Astrocyte of the cerebellum (primary cell): ENCODE measurements around the gene FNIP2.

Experiments used
- DNase-seq: peaks from one replicate; pipeline ENCODE4 v3.0.0-alpha.2; 2011; ENCODE audit warnings: low read depth
- H3K4me3 ChIP-seq: 2 replicates; pipeline ENCODE4 v1.5.1; 2011; ENCODE audit warnings: mild to moderate bottlenecking, low read depth, low read length, moderate library complexity
- in situ Hi-C: cut with HindIII; loops from 2 replicates; pipeline ENCODE4 v1.10.0; 2017; ENCODE audit warnings: low sequenced_read_pairs
- TF ChIP-seq, protein P1 (sequence below): IDR thresholded peaks from 2 replicates; pipeline ENCODE4 v1.5.1; 2012; ENCODE audit warnings: low read length, low read depth, moderate library complexity, mild to moderate bottlenecking; ENCODE audit errors: missing control alignments

The FNIP2 gene

DNA sequence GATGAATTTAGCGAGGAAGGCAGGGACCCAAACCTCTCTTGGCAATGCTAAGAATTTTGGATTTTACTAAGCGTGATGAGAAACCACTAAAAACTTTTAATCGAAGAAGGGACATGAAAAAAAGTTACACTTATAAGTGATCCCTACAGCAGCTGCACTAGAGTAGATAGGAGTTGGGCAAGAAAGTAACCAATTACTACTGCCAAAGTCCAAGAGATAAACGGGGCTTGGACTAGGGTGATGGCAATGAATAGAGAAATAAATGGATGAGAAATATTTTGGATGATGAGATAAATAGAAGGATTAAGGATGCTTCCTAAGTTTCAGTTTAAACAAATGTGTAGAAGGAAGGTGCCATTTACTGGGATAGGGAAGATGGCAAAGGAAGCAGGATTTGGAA, 6.3 kb upstream of the FNIP2 start:
- no peak for DNase-seq
- in situ Hi-C loops = no loop called here
- no peak overlapping the region for H3K4me3 ChIP-seq
- TF ChIP-seq, protein P1, sequence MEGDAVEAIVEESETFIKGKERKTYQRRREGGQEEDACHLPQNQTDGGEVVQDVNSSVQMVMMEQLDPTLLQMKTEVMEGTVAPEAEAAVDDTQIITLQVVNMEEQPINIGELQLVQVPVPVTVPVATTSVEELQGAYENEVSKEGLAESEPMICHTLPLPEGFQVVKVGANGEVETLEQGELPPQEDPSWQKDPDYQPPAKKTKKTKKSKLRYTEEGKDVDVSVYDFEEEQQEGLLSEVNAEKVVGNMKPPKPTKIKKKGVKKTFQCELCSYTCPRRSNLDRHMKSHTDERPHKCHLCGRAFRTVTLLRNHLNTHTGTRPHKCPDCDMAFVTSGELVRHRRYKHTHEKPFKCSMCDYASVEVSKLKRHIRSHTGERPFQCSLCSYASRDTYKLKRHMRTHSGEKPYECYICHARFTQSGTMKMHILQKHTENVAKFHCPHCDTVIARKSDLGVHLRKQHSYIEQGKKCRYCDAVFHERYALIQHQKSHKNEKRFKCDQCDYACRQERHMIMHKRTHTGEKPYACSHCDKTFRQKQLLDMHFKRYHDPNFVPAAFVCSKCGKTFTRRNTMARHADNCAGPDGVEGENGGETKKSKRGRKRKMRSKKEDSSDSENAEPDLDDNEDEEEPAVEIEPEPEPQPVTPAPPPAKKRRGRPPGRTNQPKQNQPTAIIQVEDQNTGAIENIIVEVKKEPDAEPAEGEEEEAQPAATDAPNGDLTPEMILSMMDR = no peak

DNA sequence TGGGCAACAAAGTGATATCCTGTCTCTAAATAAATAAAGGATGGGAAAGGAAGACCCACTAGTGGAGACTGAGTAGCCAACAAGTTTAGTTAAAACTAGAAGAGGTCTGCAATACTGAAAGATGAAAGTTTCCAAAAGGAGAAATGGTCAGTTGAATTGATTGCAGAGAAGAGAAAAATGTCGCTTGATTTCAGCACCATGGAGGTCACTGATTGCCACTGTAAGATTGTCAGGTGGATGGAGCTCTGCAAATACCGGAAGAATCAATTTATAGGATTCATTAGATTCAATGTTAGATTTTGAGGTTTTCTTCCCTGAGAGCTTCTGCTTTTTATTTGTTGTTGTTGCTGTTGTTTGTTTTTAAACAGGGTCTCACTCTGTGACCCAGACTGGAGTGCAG, 5.4 kb upstream of the FNIP2 start:
- TF ChIP-seq, protein P1 = no peak
- H3K4me3 ChIP-seq = no peak overlapping the region
- DNase-seq = no peak
- in situ Hi-C loops = no loop called here

DNA sequence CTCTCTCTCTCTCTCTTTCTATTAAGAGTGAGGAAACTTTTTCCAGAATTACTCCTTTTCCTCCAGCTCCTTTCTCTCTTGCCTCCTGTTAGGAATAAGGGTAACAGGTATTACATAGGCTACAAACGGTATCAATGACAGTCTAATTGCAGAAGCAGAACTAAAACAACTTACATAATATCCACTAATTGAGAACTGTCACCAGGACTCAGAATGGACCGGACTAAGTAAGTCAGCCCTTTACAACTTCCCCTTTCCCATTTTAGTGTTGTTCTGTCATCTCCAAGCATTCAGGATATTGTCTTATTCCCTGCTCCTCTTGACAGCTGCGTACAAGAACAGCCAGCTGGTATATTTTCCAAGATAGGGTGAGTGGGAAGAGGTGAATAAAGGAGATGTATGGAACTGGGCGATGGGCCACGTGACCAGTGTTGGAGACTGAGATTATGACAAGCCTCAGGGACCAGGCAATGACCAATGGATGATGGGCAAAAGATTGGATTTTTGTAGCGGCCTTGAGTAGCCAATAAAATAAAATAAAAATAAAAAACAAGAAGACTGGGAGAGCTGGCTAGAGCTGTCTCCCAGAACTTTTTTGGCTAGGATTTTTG, 2.3 kb upstream of the FNIP2 start:
- TF ChIP-seq, protein P1 = no peak
- DNase-seq = no peak
- in situ Hi-C loops = no loop called here
- no peak overlapping the region for H3K4me3 ChIP-seq

DNA sequence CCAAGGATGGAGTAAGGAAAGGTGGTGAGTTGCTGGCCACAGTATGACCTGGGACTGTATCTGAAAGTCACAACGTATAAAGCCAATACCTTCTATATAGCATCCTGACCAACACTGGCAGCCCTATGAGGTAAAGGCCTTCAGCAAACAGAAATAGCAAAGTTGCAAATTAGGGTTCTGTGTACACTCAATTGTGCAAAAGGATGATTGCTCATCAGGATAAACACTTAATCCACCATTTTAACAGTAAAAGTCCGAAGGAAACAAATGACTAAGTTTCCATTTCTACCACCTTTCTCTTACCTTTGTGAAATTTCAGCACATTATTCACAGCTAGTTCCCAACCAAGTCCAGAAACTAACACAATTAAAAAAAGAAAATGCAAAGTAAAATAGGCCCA, 1.4 kb upstream of the FNIP2 start:
- H3K4me3 ChIP-seq = no peak overlapping the region
- TF ChIP-seq, protein P1 = no peak
- in situ Hi-C loops = no loop called here
- no peak for DNase-seq

DNA sequence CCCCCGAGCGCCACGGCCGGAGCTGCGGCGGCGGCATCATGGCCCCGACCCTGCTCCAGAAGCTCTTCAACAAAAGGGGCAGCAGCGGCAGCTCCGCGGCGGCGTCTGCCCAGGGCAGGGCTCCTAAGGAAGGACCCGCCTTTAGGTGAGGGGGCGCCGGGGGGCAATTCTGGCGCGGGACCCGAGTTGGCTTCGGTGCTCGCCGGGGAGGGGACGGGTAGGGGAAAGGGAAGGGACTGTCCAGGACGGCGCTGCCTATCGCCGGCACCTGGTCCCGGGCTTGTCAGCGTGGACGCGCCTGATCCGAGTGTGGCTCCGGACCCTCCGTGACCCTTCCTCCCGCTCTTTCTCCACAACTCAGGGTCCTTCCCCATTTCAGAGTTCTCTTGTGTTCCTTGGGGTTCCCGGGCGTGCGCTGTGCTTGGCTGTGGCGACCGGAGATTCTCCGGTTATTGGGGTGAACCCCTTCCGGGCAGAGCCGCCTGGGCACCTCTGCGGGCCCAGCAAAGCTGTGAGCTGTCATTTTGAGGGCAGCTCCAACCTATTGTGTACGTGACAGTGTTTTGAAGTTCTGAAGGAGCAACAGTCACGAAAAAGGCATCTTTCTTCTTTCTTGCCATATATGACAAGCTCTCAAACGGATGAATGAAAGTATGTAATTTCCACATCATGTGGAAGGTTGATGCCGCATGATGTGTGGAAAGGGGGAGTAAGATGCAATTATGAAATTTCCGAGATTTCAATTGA, 522 bp downstream of the FNIP2 start:
- H3K4me3 ChIP-seq = peak overlapping the region; percentile 88
- in situ Hi-C loops = no loop called here
- TF ChIP-seq, protein P1 = no peak
- DNase-seq = no peak

DNA sequence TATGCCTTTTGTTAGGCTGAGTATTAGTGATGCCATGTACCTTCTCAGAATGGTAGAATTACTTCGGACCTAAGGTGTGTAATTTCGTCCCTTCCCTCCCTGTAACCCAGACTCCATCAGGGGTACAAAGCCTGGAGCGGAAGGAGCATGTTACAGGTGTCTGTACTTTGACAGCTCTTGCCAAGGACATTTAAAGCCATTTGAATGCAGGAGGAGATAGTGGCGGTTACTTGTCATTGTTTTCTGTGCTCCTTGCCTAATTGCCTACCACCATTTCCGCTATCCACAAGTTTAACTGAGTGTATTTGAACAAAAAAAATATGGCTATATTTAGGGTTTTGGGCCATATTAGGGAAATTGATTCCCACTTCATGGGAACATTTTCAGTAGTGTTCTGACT, 1.8 kb downstream of the FNIP2 start:
- TF ChIP-seq, protein P1 = no peak
- H3K4me3 ChIP-seq = no peak overlapping the region
- in situ Hi-C loops = no loop called here

More for the DNA sequence above, 1.8 kb downstream of the FNIP2 start:
- no peak for DNase-seq
